HL-60 (cell line): ENCODE measurements around the gene EPOP.

Experiments used
- DNase-seq, 2 experiments: peaks; one replicate each; pipeline ENCODE4 v3.0.0-alpha.2; 2010 to 2020; ENCODE audit warnings: low read depth in 1 of 2, low spot score in 1 of 2
- H3K27ac ChIP-seq: fragments of 250-450 bp; sonication (Bioruptor Pico); replicated peaks from 2 replicates; pipeline ENCODE4 v1.5.1; 2020; ENCODE audit warnings: mild to moderate bottlenecking, moderate library complexity
- H3K27me3 ChIP-seq: fragments of 250-450 bp; sonication (Bioruptor Pico); 2 replicates; pipeline ENCODE4 v1.5.1; 2021; ENCODE audit warnings: mild to moderate bottlenecking, moderate library complexity; ENCODE audit not compliant: insufficient read depth, poor library complexity, severe bottlenecking
- H3K4me3 ChIP-seq: replicated peaks from 2 replicates; pipeline ENCODE4 v1.5.1; 2011; ENCODE audit warnings: mild to moderate bottlenecking, control low read depth, low read length; ENCODE audit not compliant: insufficient read depth
- CTCF ChIP-seq: IDR thresholded peaks from one replicate; pipeline ENCODE4 v1.5.1; 2011; ENCODE audit warnings: low read length, control low read depth, inconsistent platforms; ENCODE audit not compliant: insufficient read depth
- GABPA ChIP-seq: IDR thresholded peaks from 2 replicates; pipeline ENCODE4 v1.6.1; 2012; ENCODE audit warnings: low read depth
- POLR2AphosphoS5 ChIP-seq: IDR thresholded peaks from 2 replicates; pipeline ENCODE4 v1.6.1; 2012; ENCODE audit warnings: low read depth
- REST ChIP-seq: IDR thresholded peaks from 2 replicates; pipeline ENCODE4 v1.6.1; 2012; ENCODE audit warnings: low read depth; ENCODE audit not compliant: insufficient replicate concordance
- SPI1 ChIP-seq: IDR thresholded peaks from 2 replicates; pipeline ENCODE4 v1.6.1; 2012; ENCODE audit warnings: low read depth, mild to moderate bottlenecking, borderline replicate concordance
- long read RNA-seq: library from polyadenylated mRNA; unstranded; transcript quantifications from one replicate; pipeline ENCODE4 v2.0.0, GENCODE V29; 2020

Gene EPOP
- long read RNA-seq, transcript EPOP-201 (1 exons, 3,719 nt), result major isoform, 5 of 5 reads
- long read RNA-seq, partial matches to known transcripts, result 0 of 5 reads
- long read RNA-seq, other reads (novel, unspliced or antisense), result 0 of 5 reads

GRCh38 chr17:38674749-38675615, at the start of gene EPOP:
Gene EPOP, minus strand, starts transcription at chr17:38674957. Its CDS starts 462 bp downstream, at chr17:38674495.
- peak; percentile 7 for TF ChIP-seq REST
- no peak for TF ChIP-seq CTCF
- no peak for TF ChIP-seq SPI1
- TF ChIP-seq POLR2AphosphoS5, result no peak
- no peak for TF ChIP-seq GABPA
- Histone ChIP-seq H3K27me3 (peaks cover 41% of the 10 kb centered on the region), H3K27ac (no peak within 1 kb of the TSS), H3K4me3 (peak within 1 kb of the TSS; percentile 49)
- DNase-seq, result peak; percentile 79 to 81

- Histone ChIP-seq H3K4me3 (no peak overlapping the region), H3K27me3 (no peaks in the 10 kb centered on the region), H3K27ac (no peak overlapping the region)
- no peak for TF ChIP-seq POLR2AphosphoS5
- TF ChIP-seq CTCF, result no peak
- no peak for TF ChIP-seq SPI1
- TF ChIP-seq REST, result no peak
- TF ChIP-seq GABPA, result no peak
- no peak for DNase-seq
Measured at GRCh38 chr17:38721802-38722201, 47.0 kb upstream of the EPOP start.

GRCh38 chr17:38720941-38721340, 46.2 kb upstream of the EPOP start:
- H3K4me3 ChIP-seq, result no peak overlapping the region
- no peak for DNase-seq
- no peak overlapping the region for H3K27ac ChIP-seq
- TF ChIP-seq CTCF (no peak), REST (no peak), SPI1 (no peak), POLR2AphosphoS5 (no peak), GABPA (no peak)
- no peaks in the 10 kb centered on the region for H3K27me3 ChIP-seq
